SK-N-SH (cell line): ENCODE measurements around the gene CCDC169. TPM values are rescaled to one million over a fixed set of nuclear protein-coding genes. Genes with fewer than 3 reads are reported as not detected.

ENCODE experiments used
- CTCF ChIA-PET: fragments of 300-600, 350-600 bp; formaldehyde crosslinking; extraction: SDS; loops from one replicate; lab custom pipeline; 2021; lab: Yijun Ruan, JAX
- POLR2A ChIA-PET: fragments of 350-600 bp; sonication (Branson Sonifier 250); formaldehyde crosslinking; extraction: SDS; loops from one replicate; lab custom pipeline; 2020; ENCODE audit warnings: antibody characterized with exemption, inconsistent platforms; lab: Yijun Ruan, JAX
- DNase-seq: peaks from one replicate; pipeline ENCODE4 v3.0.0; 2012
- H2AFZ ChIP-seq: fragments of 200-600 bp; sonication (generic); 2 replicates; pipeline ENCODE4 v1.8.1; 2016; ENCODE audit warnings: antibody characterized with exemption, mild to moderate bottlenecking, low read depth
- H3F3A ChIP-seq: fragments of 200-600 bp; sonication (generic); replicated peaks from 2 replicates; pipeline ENCODE3; 2016; ENCODE audit warnings: antibody characterized with exemption, mild to moderate bottlenecking; ENCODE audit not compliant: insufficient read depth
- H3K27ac ChIP-seq, 2 experiments: fragments of 200-500 bp in 1 of 2; fragments of 200-600 bp in 1 of 2; sonication (Bioruptor generic) in 1 of 2; sonication (generic), shearing (Covaris generic) in 1 of 2; 2 replicates each; pipeline versions ENCODE4 v1.5.1 to v1.6.1; 2014 to 2016; ENCODE audit warnings: low read depth in 2 of 2, inconsistent platforms in 1 of 2, low read length in 1 of 2, mild to moderate bottlenecking in 1 of 2, mixed read lengths in 1 of 2
- H3K27me3 ChIP-seq: fragments of 200-600 bp; sonication (generic), shearing (Covaris generic); 2 replicates; pipeline ENCODE4 v1.6.1; 2016; ENCODE audit warnings: mixed run types; ENCODE audit not compliant: insufficient read depth
- H3K36me3 ChIP-seq, 2 experiments: fragments of 200-500 bp in 1 of 2; fragments of 200-600 bp in 1 of 2; sonication (Bioruptor generic) in 1 of 2; sonication (generic) in 1 of 2; replicated peaks in 1 of 2; 2 replicates each; pipeline versions ENCODE3 to v1.5.1; 2014 to 2016; ENCODE audit warnings: low read length in 1 of 2, mild to moderate bottlenecking in 1 of 2; ENCODE audit not compliant: insufficient read depth in 2 of 2, control insufficient read depth in 1 of 2
- H3K4me1 ChIP-seq, 2 experiments: fragments of 200-500 bp in 1 of 2; fragments of 200-600 bp in 1 of 2; sonication (Bioruptor generic) in 1 of 2; sonication (generic), shearing (Covaris generic) in 1 of 2; 2 replicates each; pipeline versions ENCODE4 v1.5.1 to v1.6.1; 2014 to 2016; ENCODE audit warnings: low read depth in 1 of 2, low read length in 1 of 2, mixed run types in 1 of 2; ENCODE audit not compliant: insufficient read depth in 2 of 2, control insufficient read depth in 1 of 2
- H3K4me2 ChIP-seq: fragments of 200-600 bp; sonication (generic), shearing (Covaris generic); 2 replicates; pipeline ENCODE4 v1.6.1; 2017; ENCODE audit warnings: mixed run types
- H3K4me3 ChIP-seq, 2 experiments: fragments of 200-500 bp in 1 of 2; fragments of 200-600 bp in 1 of 2; sonication (Bioruptor generic) in 1 of 2; sonication (generic), shearing (Covaris generic) in 1 of 2; 2 replicates each; pipeline versions ENCODE4 v1.5.1 to v1.8.1; 2014 to 2016; ENCODE audit warnings: low read depth in 2 of 2, inconsistent platforms in 1 of 2, low read length in 1 of 2, mild to moderate bottlenecking in 1 of 2, mixed read lengths in 1 of 2, moderate library complexity in 1 of 2
- H3K79me2 ChIP-seq: fragments of 200-600 bp; sonication (generic); 2 replicates; pipeline ENCODE4 v1.8.1; 2017; ENCODE audit warnings: mild to moderate bottlenecking; ENCODE audit not compliant: insufficient read depth
- H3K9ac ChIP-seq: fragments of 200-600 bp; sonication (generic); 2 replicates; pipeline ENCODE4 v1.6.1; 2017; ENCODE audit warnings: mixed run types
- H3K9me2 ChIP-seq: fragments of 200-600 bp; sonication (generic); 2 replicates; pipeline ENCODE4 v1.6.1; 2017; ENCODE audit warnings: mixed run types
- H3K9me3 ChIP-seq: fragments of 200-600 bp; sonication (generic); 2 replicates; pipeline ENCODE4 v1.6.1; 2017; ENCODE audit warnings: mixed run types, mild to moderate bottlenecking, moderate library complexity
- H4K20me1 ChIP-seq: fragments of 200-600 bp; sonication (generic); 2 replicates; pipeline ENCODE4 v1.6.1; 2017; ENCODE audit warnings: mild to moderate bottlenecking, mixed run types; ENCODE audit not compliant: insufficient read depth
- ELF1 ChIP-seq: IDR thresholded peaks from 2 replicates; pipeline ENCODE4 v1.4.0; 2012
- EZH2phosphoT487 ChIP-seq: fragments of 200-600 bp; sonication (generic); IDR thresholded peaks from 2 replicates; pipeline ENCODE4 v1.6.1; 2017; ENCODE audit warnings: low read depth, mixed run types, mild to moderate bottlenecking, antibody characterized with exemption, moderate library complexity, borderline replicate concordance
- FOSL2 ChIP-seq: IDR thresholded peaks from 2 replicates; pipeline ENCODE4 v1.4.0; 2012; ENCODE audit warnings: low read depth, mild to moderate bottlenecking, moderate library complexity, borderline replicate concordance
- FOXJ3 ChIP-seq: sonication (generic); formaldehyde crosslinking; IDR thresholded peaks from 2 replicates; pipeline ENCODE4 v1.5.1; 2020; ENCODE audit warnings: mild to moderate bottlenecking, missing genetic modification reagents
- FOXM1 ChIP-seq: IDR thresholded peaks from 2 replicates; pipeline ENCODE4 v1.4.0; 2012; ENCODE audit warnings: low read depth, mild to moderate bottlenecking
- GABPA ChIP-seq: IDR thresholded peaks from 2 replicates; pipeline ENCODE4 v1.4.0; 2012; ENCODE audit warnings: low read depth, mild to moderate bottlenecking
- GATA2 ChIP-seq: sonication (generic); formaldehyde crosslinking; IDR thresholded peaks from 2 replicates; pipeline ENCODE4 v1.5.0; 2020; ENCODE audit warnings: mild to moderate bottlenecking, missing genetic modification reagents
- JUND ChIP-seq: IDR thresholded peaks from 2 replicates; pipeline ENCODE4 v1.4.0; 2012
- NFIC ChIP-seq: IDR thresholded peaks from 2 replicates; pipeline ENCODE4 v1.4.0; 2012; ENCODE audit warnings: borderline replicate concordance
- NRF1 ChIP-seq: IDR thresholded peaks from 2 replicates; pipeline ENCODE4 v1.6.1; 2012; ENCODE audit warnings: low read depth, mild to moderate bottlenecking, low read length
- PBX3 ChIP-seq: IDR thresholded peaks from 2 replicates; pipeline ENCODE4; 2012
- RAD21 ChIP-seq: IDR thresholded peaks from 2 replicates; pipeline ENCODE4 v1.6.1; 2012; ENCODE audit warnings: mild to moderate bottlenecking, low read length
- RCOR1 ChIP-seq: fragments of 150-350 bp; IDR thresholded peaks from 2 replicates; pipeline ENCODE4 v1.6.1; 2017; ENCODE audit warnings: antibody characterized with exemption, low read length
- RFX5 ChIP-seq: IDR thresholded peaks from 2 replicates; pipeline ENCODE4 v1.6.1; 2012; ENCODE audit warnings: mild to moderate bottlenecking, improper control_type of control experiment, low read length
- SIN3A ChIP-seq: IDR thresholded peaks from 2 replicates; pipeline ENCODE4 v1.6.1; 2012; ENCODE audit warnings: low read depth, mild to moderate bottlenecking, low read length, moderate library complexity, borderline replicate concordance
- SMC3 ChIP-seq: IDR thresholded peaks from 2 replicates; pipeline ENCODE4 v1.6.1; 2012; ENCODE audit warnings: low read depth, low read length, improper control_type of control experiment
- TAF1 ChIP-seq: IDR thresholded peaks from 2 replicates; pipeline ENCODE4 v1.6.1; 2012; ENCODE audit warnings: low read depth, mild to moderate bottlenecking, low read length, moderate library complexity, borderline replicate concordance
- TCF12 ChIP-seq: IDR thresholded peaks from 2 replicates; pipeline ENCODE4 v1.4.0; 2012
- USF1 ChIP-seq: IDR thresholded peaks from 2 replicates; pipeline ENCODE4 v1.4.0; 2012; ENCODE audit warnings: low read depth, borderline replicate concordance
- ZBTB33 ChIP-seq: IDR thresholded peaks from 2 replicates; pipeline ENCODE4 v1.4.0; 2012; ENCODE audit warnings: low read depth, borderline replicate concordance
- WGBS: methylation state at CpG from one replicate; pipeline ENCODE4 v1.1.6; 2017; ENCODE audit warnings: low lambda C conversion rate; 5-methylcytosine and 5-hydroxymethylcytosine counted together
- polyA plus RNA-seq, 3 experiments: library from polyadenylated mRNA; depleted of rRNA; stranded (reverse); fragments of >200 nt; gene quantifications; 2 replicates each; pipeline ENCODE4 v1.2.3, GENCODE V29; 2012

CCDC169 gene
- polyA plus RNA-seq, 1 of the 3 experiments (the other 2 are of a cell fraction) = 1.8 TPM

- H4K20me1 ChIP-seq = no peaks in the 10 kb centered on the region
- H3K4me2 ChIP-seq = no peak overlapping the region
- H3K9me2 ChIP-seq = no peaks in the 10 kb centered on the region
- no peak overlapping the region for H2AFZ ChIP-seq
- no peak overlapping the region for H3K4me3 ChIP-seq
- 0 out of 4 replicates have a peak, but pooled peaks cover 0 to 5% of the 10 kb centered on the region in 2 experiments for H3K4me1 ChIP-seq
- no peaks in the 10 kb centered on the region for H3F3A ChIP-seq
- no peaks in the 10 kb centered on the region for H3K9me3 ChIP-seq
- no peak overlapping the region for H3K9ac ChIP-seq
- no peak for DNase-seq
- no peaks in the 10 kb centered on the region for H3K27me3 ChIP-seq
- CTCF ChIA-PET = interaction anchor here (0.7 to 14.1 kb wide), 6 partner anchors 10 to 522 kb away, joined by 3 to 228 read pairs (median 21); no protein-coding TSS in a partner anchor
- H3K27ac ChIP-seq = no peak overlapping the region
- H3K79me2 ChIP-seq = no peaks in the 10 kb centered on the region
- TF ChIP-seq GATA2 (CRISPR knock-in tag) (no peak), FOXJ3 (no peak), TAF1 (no peak), FOXM1 (no peak), RFX5 (no peak), ZBTB33 (no peak), RAD21 (no peak), SMC3 (no peak), PBX3 (no peak), TCF12 (no peak), FOSL2 (no peak), SIN3A (no peak), EZH2phosphoT487 (no peak), USF1 (no peak)
- no peaks in the 10 kb centered on the region for H3K36me3 ChIP-seq
- WGBS = 92% methylated on average over 2 of the region's 2 CpGs
- POLR2A ChIA-PET = no interaction called here
Observed at GRCh38 chr13:36273431-36273830, 24.2 kb downstream of the CCDC169 start.

- Histone ChIP-seq H3K79me2 (no peaks in the 10 kb centered on the region), H3K4me1 (no peaks in the 10 kb centered on the region), H2AFZ (no peak overlapping the region), H3K4me3 (no peak overlapping the region), H3K27me3 (no peaks in the 10 kb centered on the region), H3K36me3 (no peaks in the 10 kb centered on the region), H3K9me2 (no peaks in the 10 kb centered on the region), H3K9ac (no peak overlapping the region), H3K27ac (no peak overlapping the region), H3K4me2 (no peak overlapping the region), H3K9me3 (no peaks in the 10 kb centered on the region), H4K20me1 (no peaks in the 10 kb centered on the region), H3F3A (no peaks in the 10 kb centered on the region)
- TF ChIP-seq RCOR1 (no peak), NRF1 (no peak), GABPA (no peak), ELF1 (no peak), ZBTB33 (no peak), SIN3A (no peak), TAF1 (no peak), TCF12 (no peak), NFIC (no peak), JUND (no peak)
- ChIA-PET POLR2A (no interaction called here), CTCF (interaction anchor here (0.8 to 3.8 kb wide), 5 partner anchors 8 to 283 kb away, joined by 3 to 26 read pairs (median 4); no protein-coding TSS in a partner anchor)
- no peak for DNase-seq
Observed at GRCh38 chr13:36261976-36262375, 35.6 kb downstream of the CCDC169 start.
